Measurements from ENCODE around the gene CCDC50. TPM values are rescaled to one million over a fixed set of nuclear protein-coding genes. Genes with fewer than 3 reads are reported as not detected.

Gene CCDC50
- total and polyA plus RNA-seq, 2 of the 8 experiments (the other 6 are each of a cell fraction or from before 2014, with no cell fraction given) = 7.3 to 19.2 TPM

GRCh38 chr3:191380001-191380400 is 50.8 kb downstream of the CCDC50 start:
- no peaks in the 10 kb centered on the region for H3K27me3 ChIP-seq (replicated peaks in 1 of 4; ENCODE audit: control insufficient read depth in 3 of 4, extremely low read depth in 1 of 4, insufficient read depth in 3 of 4, low read length in 3 of 4)
- H3K79me2 ChIP-seq (ENCODE audit: control insufficient read depth in 1 of 2, insufficient read depth in 2 of 2, low read length in 2 of 2) = no peaks in the 10 kb centered on the region
- peaks cover 0 to 19% (median 0%) of the 10 kb centered on the region in 4 experiments; a peak in 3 of 8 replicates for H3K36me3 ChIP-seq (ENCODE audit: control insufficient read depth in 2 of 4, insufficient read depth in 4 of 4, low read length in 3 of 4)
- H2BK20ac ChIP-seq (ENCODE audit: low read length) = no peak overlapping the region
- H3K9me3 ChIP-seq (ENCODE audit: insufficient read depth in 2 of 2, low read depth in 1 of 2, low read length in 1 of 2) = no peaks in the 10 kb centered on the region
- no peak for FAIRE-seq
- H3K18ac ChIP-seq (ENCODE audit: extremely low read depth, low read length) = no peak overlapping the region
- no peak overlapping the region for H2BK15ac ChIP-seq (ENCODE audit: low read length)
- no peak overlapping the region for H2AK5ac ChIP-seq (ENCODE audit: low read depth, low read length)
- 46% methylated on average over 2 of the region's 2 CpGs; no CpG with 5 or more reads in 1 of the 2 experiments for WGBS, 2 experiments (ENCODE audit: extremely low coverage in 1 of 2, insufficient coverage in 1 of 2, insufficient read length in 1 of 2, insufficient replicate concordance in 2 of 2, low coverage in 1 of 2, low lambda C conversion rate in 2 of 2, missing lambda C conversion rate in 1 of 2)
- no peak overlapping the region for H2BK120ac ChIP-seq (replicated peaks; ENCODE audit: low read depth, low read length)
- H4K91ac ChIP-seq (replicated peaks; ENCODE audit: insufficient read length, low read length) = no peak overlapping the region
- no peak overlapping the region for H3K9ac ChIP-seq (replicated peaks in 1 of 4; ENCODE audit: extremely low read depth in 1 of 4, low read depth in 3 of 4, low read length in 3 of 4)
- no peaks in the 10 kb centered on the region for H3K79me1 ChIP-seq (ENCODE audit: low read depth, low read length)
- no peak overlapping the region for H3K4ac ChIP-seq (replicated peaks; ENCODE audit: insufficient read length, low read depth, low read length)
- H4K5ac ChIP-seq (ENCODE audit: insufficient read length, low read depth, low read length) = no peak overlapping the region
- no peak overlapping the region for H3K4me2 ChIP-seq (ENCODE audit: insufficient read depth in 1 of 2, low read depth in 2 of 2, low read length in 2 of 2)
- H3K23me2 ChIP-seq (ENCODE audit: low read depth, low read length) = no peaks in the 10 kb centered on the region
- no peak overlapping the region for H3K27ac ChIP-seq (ENCODE audit: low read depth, low read length)
- DNase-seq (ENCODE audit: low read depth in 1 of 2, low spot score in 2 of 2) = no peak
- H3K56ac ChIP-seq (replicated peaks; ENCODE audit: insufficient read length, low read depth, low read length) = no peak overlapping the region
- no peak overlapping the region for H3K14ac ChIP-seq (ENCODE audit: insufficient read length)
- H2AFZ ChIP-seq (ENCODE audit: low read length) = no peak overlapping the region
- no peak overlapping the region for H2BK5ac ChIP-seq (ENCODE audit: low read depth, low read length)
- H3K4me3 ChIP-seq (ENCODE audit: extremely low read depth in 1 of 4, insufficient read depth in 2 of 4, low read depth in 3 of 4, low read length in 4 of 4) = no peak overlapping the region
- no peaks in the 10 kb centered on the region for H4K20me1 ChIP-seq (replicated peaks in 1 of 2; ENCODE audit: control insufficient read depth in 1 of 2, insufficient read depth in 2 of 2, low read length in 2 of 2)
- H3K4me1 ChIP-seq (replicated peaks in 1 of 4; ENCODE audit: control insufficient read depth in 3 of 4, insufficient read depth in 4 of 4, low read length in 3 of 4) = peaks cover 0 to 5% (median 3%) of the 10 kb centered on the region in 4 experiments; a peak in 3 of 7 replicates
- H2BK12ac ChIP-seq (ENCODE audit: low read depth, low read length) = no peak overlapping the region
- H3K23ac ChIP-seq (ENCODE audit: insufficient read length) = no peak overlapping the region
- CTCF ChIA-PET (ENCODE audit: partially characterized antibody) = no interaction called here
- POLR2A ChIA-PET (ENCODE audit: partially characterized antibody) = interaction anchor here (1.5 kb wide), 1 partner anchor 11 kb away, joined by 4 read pairs; no protein-coding TSS in a partner anchor
- no peak overlapping the region for H4K8ac ChIP-seq (ENCODE audit: extremely low read depth, insufficient read depth, low read length)
- TF ChIP-seq TEAD4 (IDR thresholded peaks at IDR 0.05; ENCODE audit: low read depth, low read length) = no peak
- no peak for TF ChIP-seq SIX5 (IDR thresholded peaks at IDR 0.05; ENCODE audit: low read depth, low read length)
- no peak for TF ChIP-seq TAF7 (optimal IDR thresholded peaks at IDR 0.05; ENCODE audit: borderline replicate concordance, low read depth, low read length)
- no peak for TF ChIP-seq BACH1 (IDR thresholded peaks at IDR 0.05; ENCODE audit: low read length)

All from H1 (cell line).